Lower leg skin (tissue), 4 donors: ENCODE data around the gene THEMIS2. TPM values are rescaled to one million over a fixed set of nuclear protein-coding genes. Genes with fewer than 3 reads are reported as not detected.

Experiments used
- DNase-seq, 2 donors: peaks; one replicate each; pipeline ENCODE4 v3.0.0-alpha.2; 2019; ENCODE audit warnings: low spot score in 2 of 2
- H3K4me3 ChIP-seq: fragments of 200-600 bp; sonication (generic); 2 replicates; pipeline ENCODE4 v1.5.1; 2017; ENCODE audit warnings: mild to moderate bottlenecking, low read depth; ENCODE audit not compliant: poor library complexity, severe bottlenecking
- CTCF ChIP-seq, 3 donors: fragments of 450-650 bp; IDR thresholded peaks; one replicate each; pipeline ENCODE4 v1.5.1; 2016; ENCODE audit warnings: antibody characterized with exemption in 3 of 3, mild to moderate bottlenecking in 3 of 3, moderate library complexity in 2 of 3
- POLR2A ChIP-seq, 2 donors: fragments of 450-650 bp; IDR thresholded peaks; one replicate each; pipeline ENCODE4 v1.6.1; 2016 to 2017; ENCODE audit warnings: antibody characterized with exemption in 2 of 2, mild to moderate bottlenecking in 1 of 2, moderate library complexity in 1 of 2
- WGBS, 2 donors: methylation state at CpG; one replicate each; pipeline ENCODE4 v1.1.5; 2018; 5-methylcytosine and 5-hydroxymethylcytosine counted together
- intact Hi-C: fragments of 100-400 bp; cut with DNase I; formaldehyde crosslinking; loops from one replicate; pipeline ENCODE4 v1.15.0; 2023; ENCODE audit warnings: low total_unique reads
- total RNA-seq, 4 donors: library from RNA; depleted of rRNA; stranded (reverse); fragments of >200 nt; gene quantifications; one replicate each; pipeline ENCODE4 v1.1.0, GENCODE V29; 2016

Gene THEMIS2
- total RNA-seq, 4 donors from 2014 or later, result 5.1 to 12.6 (median 8.9) TPM

GRCh38 chr1:27885621-27886352, 13.4 kb downstream of the THEMIS2 start:
- intact Hi-C loops, result no loop called here
- H3K4me3 ChIP-seq, result no peak overlapping the region
- DNase-seq, result peak in 1 of 2 donors; percentile 32
- 80 to 91% methylated on average over 14 to 15 of the region's 15 CpGs for WGBS, 2 donors
- no peak for TF ChIP-seq CTCF (IDR thresholded peaks at IDR 0.05)
- TF ChIP-seq POLR2A (IDR thresholded peaks at IDR 0.05), result no peak

GRCh38 chr1:27886353-27886679, 14.0 kb downstream of the THEMIS2 start:
- intact Hi-C loops, result no loop called here
- H3K4me3 ChIP-seq, result no peak overlapping the region
- 91 to 96% methylated on average over 2 of the region's 2 CpGs for WGBS, 2 donors
- DNase-seq, result peak in 1 of 2 donors; percentile 21
- TF ChIP-seq CTCF (IDR thresholded peaks at IDR 0.05) (no peak), POLR2A (IDR thresholded peaks at IDR 0.05) (no peak)

GRCh38 chr1:27886744-27887143, 14.4 kb downstream of the THEMIS2 start:
- 80 to 82% methylated on average over 3 of the region's 3 CpGs for WGBS, 2 donors
- no peak for DNase-seq
- no peak for TF ChIP-seq POLR2A (IDR thresholded peaks at IDR 0.05)

GRCh38 chr1:27887215-27888021, 15.1 kb downstream of the THEMIS2 start:
- no peak for DNase-seq

More at GRCh38 chr1:27886744-27887143, 14.4 kb downstream of the THEMIS2 start:
- H3K4me3 ChIP-seq, result no peak overlapping the region
- intact Hi-C loops, result no loop called here

GRCh38 chr1:27889506-27889905, 17.2 kb downstream of the THEMIS2 start:
- TF ChIP-seq CTCF (IDR thresholded peaks at IDR 0.05) (no peak), POLR2A (IDR thresholded peaks at IDR 0.05) (no peak)
- DNase-seq, result no peak
- no peak overlapping the region for H3K4me3 ChIP-seq
- 90 to 98% methylated on average over 3 of the region's 3 CpGs for WGBS, 2 donors
- intact Hi-C loops, result no loop called here

More at GRCh38 chr1:27887215-27888021, 15.1 kb downstream of the THEMIS2 start:
- TF ChIP-seq CTCF (IDR thresholded peaks at IDR 0.05) (no peak), POLR2A (IDR thresholded peaks at IDR 0.05) (no peak)
- 65 to 72% methylated on average over 8 of the region's 8 CpGs for WGBS, 2 donors
- H3K4me3 ChIP-seq, result no peak overlapping the region
- intact Hi-C loops, result no loop called here

- H3K4me3 ChIP-seq, result no peak overlapping the region
- intact Hi-C loops, result no loop called here
- peak in 1 of 2 donors; percentile 53 for DNase-seq
Measured at GRCh38 chr1:27891196-27891889, 19.0 kb downstream of the THEMIS2 start.

More at GRCh38 chr1:27891196-27891889, 19.0 kb downstream of the THEMIS2 start:
- TF ChIP-seq CTCF (IDR thresholded peaks at IDR 0.05) (no peak), POLR2A (IDR thresholded peaks at IDR 0.05) (no peak)
- WGBS, 2 donors, result 73 to 78% methylated on average over 7 of the region's 7 CpGs
